GM18511 (cell line): ENCODE results near the gene PGM2L1.

Experiments
- ATAC-seq: cut with Tn5 transposase; IDR thresholded peaks from one replicate; pipeline ENCODE4 v1.9.1; 2021; ENCODE audit warnings: mild to moderate bottlenecking, moderate library complexity; ENCODE audit not compliant: unreplicated experiment

PGM2L1 gene

DNA sequence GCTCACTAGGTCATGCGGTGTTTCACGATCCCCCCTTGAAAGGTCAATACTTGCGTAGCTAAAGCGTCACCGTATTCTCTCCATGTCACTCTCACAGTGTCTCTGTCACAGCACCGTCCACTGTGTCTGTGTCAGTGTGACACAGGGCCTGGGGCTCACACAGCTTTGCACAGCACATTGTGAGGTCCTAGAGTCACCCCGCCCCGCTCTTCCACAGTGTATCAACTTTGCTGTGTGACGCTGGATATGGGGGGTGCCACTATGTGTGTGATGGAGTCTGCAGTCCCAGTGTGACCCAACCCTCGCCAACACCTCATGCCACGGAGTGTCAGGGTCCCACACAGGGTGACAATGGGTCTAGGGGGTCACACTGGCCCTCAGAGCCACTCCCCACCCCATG, 87.4 kb downstream of the PGM2L1 start:
- no peak for ATAC-seq

- ATAC-seq, result no peak
Measured at GRCh38 chr11:74307434-74307833, 90.8 kb downstream of the PGM2L1 start.

DNA sequence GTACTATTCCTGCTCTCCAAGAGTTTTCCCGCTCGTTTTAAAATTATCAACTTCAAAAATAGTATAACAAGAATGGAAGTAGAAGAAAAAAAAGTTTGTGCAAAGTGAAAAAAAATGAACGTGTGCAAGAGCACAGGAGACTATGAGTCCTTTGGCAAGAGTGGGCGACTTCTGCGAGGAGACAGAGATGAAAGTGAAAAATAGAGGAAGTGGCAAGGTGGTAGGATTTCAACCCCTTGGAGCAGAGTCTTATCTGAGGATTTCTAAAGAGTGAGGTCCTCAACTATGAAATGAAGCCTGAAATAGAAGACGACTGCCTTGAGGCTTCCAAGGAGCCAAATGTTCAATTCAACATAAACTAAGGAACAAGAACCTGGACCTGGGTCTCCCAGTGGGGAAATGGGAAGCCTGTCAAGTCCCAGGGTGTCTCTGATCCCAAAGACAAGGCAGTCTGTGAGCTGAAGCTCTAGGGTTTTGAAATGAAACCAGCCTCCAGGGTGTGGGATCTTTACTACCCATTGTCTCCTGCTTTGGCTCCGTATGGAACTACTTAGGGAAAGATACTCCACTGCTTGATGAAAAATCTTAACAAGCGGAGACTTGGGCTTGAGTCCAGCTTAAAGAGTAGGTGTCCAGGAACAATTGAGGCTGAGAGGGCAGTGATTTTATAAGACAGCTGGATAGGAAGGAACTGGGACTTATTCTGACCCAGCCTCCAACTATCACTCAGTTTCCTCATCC, 91.6 kb downstream of the PGM2L1 start:
- no peak for ATAC-seq

DNA sequence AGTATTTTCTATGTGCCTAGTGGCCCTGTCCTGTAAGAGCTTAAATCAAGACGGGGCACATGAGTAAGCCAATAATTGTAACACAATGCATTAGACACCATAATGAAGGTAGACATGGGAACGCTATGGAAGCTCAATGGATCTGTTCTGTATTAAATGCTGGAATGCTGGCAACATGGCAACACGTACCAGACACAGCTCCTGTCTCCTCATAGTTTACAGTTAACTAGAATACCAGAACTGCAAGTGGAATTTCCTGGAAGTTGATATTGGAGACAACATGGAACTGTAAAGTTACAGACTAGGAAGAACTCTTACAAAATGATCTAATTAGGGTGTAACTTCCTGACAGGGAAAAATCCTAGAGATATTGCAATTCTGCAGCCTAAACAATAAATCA, 99.2 kb downstream of the PGM2L1 start:
- no peak for ATAC-seq

DNA sequence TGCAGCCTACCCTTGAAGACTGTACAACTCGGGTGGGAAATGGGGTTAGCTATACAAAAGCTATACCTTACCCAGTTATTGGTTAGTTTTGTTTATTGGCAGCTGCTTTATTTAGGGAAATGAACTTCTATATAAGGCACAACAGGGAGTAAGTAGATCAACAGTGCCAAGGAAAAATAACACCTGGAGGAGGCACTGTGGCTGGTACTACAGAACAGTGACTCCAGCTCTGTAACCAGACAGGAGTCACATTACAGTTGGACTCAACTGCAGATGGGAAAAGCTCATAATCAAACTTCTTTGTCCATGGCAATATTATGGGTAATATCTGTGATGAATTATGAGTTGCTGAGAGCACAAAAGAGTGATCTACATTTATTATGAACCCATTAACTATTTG, 100.7 kb downstream of the PGM2L1 start:
- no peak for ATAC-seq

DNA sequence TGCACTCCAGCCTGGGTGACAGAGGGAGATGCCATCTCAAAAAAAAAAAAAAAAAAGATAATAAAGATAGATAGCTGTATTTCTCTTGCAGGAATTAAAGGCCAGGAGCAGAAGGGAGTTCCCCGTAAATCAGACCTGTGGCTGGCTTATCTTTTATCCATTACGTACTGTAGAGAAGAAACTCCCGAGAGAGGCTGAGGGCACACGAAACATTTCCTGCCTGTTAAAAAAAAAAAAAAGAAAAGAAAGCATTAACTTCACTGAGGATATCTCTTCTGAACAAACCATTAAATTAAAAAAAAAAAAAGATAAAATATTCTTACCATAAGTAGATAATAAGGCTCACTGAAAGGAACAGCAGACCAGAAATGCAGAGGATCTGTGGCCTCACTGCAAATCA, 109.3 kb downstream of the PGM2L1 start:
- no peak for ATAC-seq

DNA sequence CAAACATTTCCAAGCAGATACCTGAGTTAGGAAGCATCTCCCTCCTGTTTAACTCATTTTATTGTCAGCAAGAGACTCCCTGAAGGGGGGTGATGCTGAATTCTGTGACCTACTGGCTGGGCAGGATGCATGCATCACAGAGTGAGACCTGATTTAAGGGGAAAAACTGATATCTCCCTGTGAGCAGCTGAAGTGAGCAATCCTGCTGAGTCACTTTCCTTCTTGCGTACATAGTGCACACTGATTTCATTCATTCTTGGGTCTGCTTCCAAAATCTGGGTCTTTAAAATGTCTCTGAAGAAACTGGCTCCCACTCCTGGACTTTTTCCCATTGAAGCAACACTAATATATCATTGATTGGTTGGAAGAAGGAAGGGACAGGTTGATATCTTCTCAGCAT, 110.1 kb downstream of the PGM2L1 start:
- no peak for ATAC-seq

DNA sequence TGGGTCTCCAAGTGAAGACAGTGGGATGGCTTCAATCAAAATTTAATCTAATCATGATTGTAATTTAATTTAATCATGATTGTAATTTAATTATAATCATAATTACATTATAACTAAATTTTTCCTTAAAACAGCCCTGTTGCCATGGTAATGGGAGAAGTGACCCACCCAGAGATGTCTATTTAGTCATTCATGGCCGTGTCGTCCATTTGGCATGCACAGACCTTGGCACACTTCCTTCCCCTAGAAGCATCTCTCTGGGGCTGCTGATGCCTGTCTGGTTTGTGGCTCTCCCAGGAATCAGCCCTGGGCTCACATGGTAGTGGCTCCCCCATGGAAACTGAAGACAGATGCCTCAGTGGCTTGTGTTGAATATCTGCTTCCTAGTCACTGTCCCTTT, 113.8 kb downstream of the PGM2L1 start:
- no peak for ATAC-seq

- no peak for ATAC-seq
Measured at GRCh38 chr11:74283580-74284180, 114.6 kb downstream of the PGM2L1 start.

GRCh38 chr11:74282914-74283371, 115.3 kb downstream of the PGM2L1 start:
- no peak for ATAC-seq

- ATAC-seq, result no peak
Measured at GRCh38 chr11:74282421-74282820, 115.8 kb downstream of the PGM2L1 start.

DNA sequence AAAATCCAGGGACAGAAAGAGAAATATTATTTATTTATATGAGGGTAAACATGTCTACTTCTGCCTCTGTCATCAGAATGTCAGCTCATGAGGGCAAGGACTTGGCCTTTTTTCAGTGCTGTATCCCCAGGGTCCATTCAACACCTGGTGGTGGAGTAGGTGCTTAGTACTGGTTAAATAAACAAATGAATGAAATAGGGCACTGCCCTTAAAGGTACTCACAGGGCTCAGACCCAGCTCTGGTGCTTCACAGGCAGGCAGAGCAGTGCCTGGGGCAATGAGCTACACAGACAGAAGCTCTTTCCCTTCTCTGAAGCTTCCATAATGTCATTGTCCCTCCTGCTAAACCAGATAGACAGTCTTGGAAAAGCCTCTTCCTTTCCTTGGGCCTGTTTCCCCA, 117.7 kb downstream of the PGM2L1 start:
- ATAC-seq, result no peak
